Stimulated activated CD4-positive, alpha-beta T cell treated with anti-CD3 and anti-CD28 coated beads, Interleukin-12 subunit alpha, Interleukin-12 subunit beta, amount 100 ng/mL, for 48 hours (primary cell): ENCODE results near the gene MRPS12.
A peak's percentile ranks its signal among the peaks of the same experiment; 100 is the strongest.

ENCODE experiments used
- DNase-seq, 3 donors: peaks; one replicate each; pipeline ENCODE4 v3.0.0-alpha.2; 2020; ENCODE audit warnings: low read depth in 2 of 3, low spot score in 1 of 3

Gene MRPS12

DNA sequence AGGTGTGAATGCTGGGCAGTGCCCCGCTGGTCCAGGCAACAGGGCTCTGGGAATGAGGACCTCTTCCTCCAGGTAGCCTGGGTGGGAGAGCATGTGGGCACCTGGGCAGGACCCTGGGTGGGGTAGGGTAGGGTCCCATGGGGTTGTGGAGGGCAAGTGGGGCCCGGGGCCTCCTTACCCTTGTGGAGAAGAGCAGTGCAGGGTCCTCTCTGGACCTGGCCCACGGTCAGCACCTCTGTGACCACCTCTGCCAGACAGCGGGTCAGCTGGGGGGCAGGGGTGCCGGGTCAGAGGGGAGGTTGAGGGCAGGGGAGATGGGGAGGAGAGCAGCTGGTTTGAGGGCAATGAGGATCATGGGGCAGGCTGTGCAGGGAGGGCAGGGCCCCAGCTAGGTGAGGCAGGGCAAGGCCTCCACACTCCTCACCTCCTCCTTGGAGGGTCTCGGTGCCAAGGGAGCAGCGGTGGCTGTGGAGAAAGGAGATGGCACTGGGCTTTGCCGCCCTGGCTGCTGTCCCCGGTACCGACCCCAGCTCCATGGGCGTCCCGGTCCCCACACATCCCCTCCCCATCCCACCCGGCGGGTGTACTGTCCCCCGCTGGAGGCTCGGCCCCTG, 19.2 kb upstream of the MRPS12 start:
- no peak for DNase-seq

DNA sequence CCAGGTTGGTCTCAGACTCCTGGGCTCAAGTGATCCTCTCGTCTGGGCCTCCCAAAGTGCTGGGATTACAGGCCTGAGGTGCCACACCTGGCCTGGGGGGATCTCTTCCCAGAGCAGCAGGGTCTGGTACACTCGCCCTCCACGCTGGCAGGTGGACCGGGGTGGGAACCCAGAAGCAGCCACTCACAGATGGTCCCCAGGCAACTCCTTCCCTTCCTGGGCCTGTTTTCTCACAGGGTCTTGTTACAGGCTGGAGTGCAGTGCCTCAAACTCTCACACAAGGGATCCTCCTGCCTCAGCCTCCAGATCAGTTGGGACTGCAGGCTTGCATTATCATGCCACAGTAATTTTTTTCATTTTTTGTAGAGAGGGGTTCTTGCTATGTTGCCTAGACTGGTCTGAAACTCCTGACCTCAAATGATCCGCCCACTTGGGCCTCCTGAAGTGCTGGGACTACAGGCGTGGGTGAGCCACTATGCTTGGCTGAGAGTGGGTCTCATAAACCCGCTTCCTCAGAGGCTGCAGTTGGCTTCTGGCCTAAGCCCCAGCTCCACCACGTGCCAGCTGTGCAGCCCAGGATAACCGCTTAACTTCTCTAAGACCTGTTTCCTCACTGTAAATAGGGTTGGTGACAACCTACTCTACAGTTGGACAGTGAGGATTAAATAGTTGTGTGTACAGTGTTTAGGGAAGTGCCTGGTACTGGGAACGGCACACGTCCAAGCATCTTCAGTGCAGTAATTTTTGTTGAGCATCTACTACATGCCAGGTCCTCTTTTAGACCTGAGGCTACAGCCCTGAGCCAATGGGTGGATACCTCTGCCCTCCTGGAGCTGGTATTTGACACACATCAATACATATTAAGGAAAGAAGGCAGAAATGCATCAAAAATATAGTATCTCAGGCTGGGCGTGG, 17.9 kb upstream of the MRPS12 start:
- no peak for DNase-seq

DNA sequence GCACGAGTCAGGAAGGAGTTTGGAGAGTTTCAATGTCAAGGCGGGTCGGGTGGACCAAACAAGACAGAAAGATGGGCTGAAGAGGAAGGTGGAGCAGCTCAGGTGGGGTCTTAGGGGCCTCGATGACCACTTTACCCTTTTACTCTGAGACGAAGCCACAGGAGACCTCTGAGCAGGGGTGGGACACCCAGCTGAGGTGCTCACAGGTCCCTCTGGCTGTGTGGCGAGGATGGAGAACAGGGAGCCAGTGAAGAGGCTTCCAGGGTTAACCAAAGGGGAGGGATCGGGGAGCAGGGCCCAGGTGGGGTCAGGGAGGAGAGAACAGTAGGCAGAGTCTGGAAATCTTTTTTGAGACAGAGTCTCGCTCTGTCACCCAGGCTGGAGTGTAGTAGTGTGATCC, 16.8 kb upstream of the MRPS12 start:
- DNase-seq: no peak

DNA sequence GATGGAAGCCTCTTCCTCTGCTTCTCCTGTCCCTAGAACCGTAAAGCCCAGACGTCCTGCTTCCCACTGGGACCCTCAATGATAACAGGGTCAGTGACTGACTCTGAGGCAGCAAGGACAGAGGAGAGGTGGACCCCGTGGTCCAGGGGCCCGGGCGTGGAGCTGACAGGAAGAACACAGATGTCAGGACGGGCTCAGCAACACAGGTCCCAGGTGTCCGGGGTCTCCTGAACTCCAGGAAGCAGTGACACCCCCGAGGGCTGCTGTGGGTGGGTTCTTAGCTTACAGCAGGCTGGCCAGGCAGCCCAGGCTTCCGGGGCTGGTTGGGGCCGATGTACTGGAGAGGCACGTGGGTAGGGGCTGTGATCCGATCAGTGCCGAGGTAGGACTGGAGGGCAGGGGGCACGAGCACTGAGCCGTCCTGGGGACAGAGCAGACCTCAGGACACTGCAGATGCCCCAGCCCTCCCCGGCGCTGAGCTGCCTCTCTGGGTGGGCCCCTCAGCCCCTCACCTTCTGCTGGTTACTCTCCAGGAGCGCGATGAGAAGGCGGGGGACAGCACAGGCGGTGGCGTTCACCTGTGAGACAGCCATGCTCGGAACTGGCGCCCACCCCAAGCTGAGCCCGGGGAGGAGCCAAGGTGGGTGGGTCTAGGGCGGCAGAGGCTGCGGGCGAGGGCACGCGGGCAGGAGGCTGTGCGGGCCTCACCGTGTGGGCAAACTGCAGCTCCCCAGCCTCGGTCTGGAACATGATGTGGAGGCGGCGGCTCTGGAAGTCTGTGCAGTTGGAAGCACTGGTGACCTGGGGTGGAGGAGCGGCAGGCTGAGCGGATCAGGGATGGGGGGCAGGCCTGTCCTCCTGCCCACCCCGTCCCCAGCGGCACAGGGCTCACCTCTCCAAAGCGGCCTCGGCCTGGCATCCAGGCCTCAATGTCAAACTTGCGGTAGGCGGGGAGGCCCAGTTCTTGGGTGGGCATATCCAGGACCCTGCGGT, 15.1 kb upstream of the MRPS12 start:
- no peak for DNase-seq

DNA sequence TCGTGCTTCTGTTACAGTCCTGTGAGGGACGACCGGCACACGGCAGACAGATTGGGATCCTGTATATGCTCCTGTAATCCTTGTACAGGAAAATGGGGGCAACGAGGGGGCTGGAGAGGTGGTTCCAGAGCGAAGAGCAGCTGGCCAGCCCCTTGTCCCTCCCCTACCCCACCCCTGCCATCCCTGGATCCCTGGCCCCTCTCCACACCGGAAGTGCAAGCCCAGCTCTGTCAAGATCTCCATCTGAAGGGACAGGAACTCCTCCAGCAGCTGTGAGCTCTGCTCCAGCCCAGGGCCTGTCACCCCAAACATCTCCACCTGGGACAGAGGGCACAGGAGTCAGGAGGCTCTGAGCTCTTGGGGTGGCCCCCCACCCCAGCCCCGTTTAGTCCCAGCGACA, 13.2 kb upstream of the MRPS12 start:
- no peak for DNase-seq

DNA sequence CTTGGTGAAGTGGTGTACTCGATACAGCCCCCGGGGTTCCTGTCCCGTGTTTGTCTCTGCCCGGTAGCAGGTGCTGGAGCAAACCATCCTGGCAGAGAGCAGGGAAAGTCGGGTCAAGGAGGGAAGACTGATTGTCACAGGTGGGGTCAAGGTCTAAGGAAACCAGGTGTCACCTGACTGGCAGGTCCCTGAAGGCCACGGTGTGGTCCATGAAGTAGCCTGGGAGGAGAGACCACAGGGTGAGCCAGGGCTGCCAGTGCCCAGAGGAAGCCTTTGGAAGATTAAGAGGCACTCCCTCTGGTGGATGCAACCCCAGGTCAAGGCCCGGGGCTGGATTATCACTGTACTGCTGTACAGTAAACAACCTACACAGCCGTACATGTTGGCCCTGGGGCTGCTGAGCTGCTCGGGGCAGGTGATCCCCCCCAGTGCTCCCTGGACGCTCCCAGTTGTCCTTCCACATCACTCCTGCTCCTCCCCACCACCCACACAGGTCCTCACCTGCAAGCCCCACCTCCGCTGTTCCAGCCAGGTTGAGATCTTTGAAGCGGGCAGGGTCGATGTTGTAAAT, 12.7 kb upstream of the MRPS12 start:
- no peak for DNase-seq

DNA sequence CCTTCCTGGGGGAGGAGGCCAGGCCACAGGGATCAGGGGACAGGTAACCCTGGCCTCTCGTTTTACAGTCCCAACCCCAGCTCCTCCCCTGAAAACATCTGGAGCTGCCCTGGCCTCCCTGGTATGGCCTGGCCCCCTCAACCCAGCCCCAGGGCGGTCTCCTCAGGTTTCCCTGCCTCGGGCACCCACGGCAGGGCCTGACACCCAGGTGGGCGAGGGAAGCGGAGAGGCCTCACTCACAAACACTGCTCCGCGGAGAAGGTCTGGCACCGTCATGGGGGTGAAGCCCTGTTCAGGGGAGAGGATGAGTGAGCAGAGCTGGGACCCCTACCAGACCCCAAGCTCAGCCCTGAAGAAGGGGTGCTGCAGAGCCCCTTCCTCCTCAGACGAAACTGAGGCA, 12.2 kb upstream of the MRPS12 start:
- DNase-seq: no peak

DNA sequence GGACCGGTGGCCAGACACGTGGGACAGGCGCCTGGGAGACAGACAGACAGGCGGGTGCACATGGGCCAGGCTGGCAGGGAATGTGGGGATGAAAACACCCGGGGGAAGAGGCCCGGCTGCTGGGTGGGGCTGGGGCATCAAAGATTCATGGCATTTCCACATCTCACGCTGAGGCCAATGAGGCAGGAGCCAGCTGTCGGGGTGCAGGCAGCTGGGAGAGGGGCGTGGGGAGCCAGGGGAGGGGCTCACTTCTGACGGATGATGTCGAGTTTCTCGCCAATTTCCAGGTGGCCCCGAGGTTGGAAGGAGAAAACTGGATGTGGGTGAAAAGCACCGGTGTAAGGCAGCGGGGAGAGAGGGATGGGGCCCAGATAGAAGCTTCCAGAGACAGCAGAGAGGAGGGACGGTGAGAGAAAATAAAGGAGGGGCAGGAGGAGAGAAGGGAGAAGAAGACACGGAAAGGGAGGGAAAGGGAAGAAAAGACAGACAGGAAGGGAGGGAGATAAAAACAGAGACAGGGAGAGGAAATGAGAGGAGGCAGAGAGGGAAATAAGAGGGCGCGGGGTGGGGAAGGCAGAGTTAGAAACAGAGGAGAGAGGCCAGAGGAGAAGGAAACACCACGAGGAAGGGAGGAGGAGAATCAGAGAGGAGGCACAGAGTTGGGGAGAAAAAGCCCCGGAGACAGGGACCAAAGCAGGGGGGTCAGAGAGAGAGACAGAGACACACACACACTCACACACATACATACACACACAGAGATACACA, 10.7 kb upstream of the MRPS12 start:
- DNase-seq: no peak

DNA sequence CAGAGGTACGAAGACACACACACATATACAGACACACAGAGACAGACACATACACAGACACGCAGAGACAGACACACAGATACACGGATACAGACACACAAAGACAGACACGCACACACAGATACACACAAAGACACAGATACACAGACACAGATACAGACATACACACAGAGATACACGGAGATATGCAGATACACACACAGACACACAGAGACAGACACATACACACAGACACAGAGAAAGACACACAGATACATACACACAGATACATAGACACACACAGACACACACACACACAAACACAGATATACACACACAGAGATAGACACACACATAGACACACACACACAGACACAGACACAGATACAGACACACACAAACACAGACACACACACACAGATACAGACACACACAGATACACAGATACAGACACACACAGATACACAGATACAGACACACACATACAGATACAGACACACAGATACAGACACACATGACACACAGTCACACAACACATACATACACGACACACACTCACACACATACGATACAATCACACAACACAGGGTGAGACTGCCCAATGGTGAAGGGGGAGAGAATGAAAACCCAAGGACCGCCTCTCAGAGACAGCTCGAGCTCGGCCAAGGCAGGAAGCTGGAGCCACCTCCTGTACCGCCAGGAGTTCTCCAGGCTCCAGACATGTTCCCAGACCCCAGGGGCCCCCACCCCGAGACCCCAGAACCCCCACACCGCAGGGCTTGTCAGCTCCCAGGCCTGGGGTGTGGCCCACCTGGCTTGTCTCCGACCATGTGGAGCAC, 9.9 kb upstream of the MRPS12 start:
- DNase-seq: no peak

DNA sequence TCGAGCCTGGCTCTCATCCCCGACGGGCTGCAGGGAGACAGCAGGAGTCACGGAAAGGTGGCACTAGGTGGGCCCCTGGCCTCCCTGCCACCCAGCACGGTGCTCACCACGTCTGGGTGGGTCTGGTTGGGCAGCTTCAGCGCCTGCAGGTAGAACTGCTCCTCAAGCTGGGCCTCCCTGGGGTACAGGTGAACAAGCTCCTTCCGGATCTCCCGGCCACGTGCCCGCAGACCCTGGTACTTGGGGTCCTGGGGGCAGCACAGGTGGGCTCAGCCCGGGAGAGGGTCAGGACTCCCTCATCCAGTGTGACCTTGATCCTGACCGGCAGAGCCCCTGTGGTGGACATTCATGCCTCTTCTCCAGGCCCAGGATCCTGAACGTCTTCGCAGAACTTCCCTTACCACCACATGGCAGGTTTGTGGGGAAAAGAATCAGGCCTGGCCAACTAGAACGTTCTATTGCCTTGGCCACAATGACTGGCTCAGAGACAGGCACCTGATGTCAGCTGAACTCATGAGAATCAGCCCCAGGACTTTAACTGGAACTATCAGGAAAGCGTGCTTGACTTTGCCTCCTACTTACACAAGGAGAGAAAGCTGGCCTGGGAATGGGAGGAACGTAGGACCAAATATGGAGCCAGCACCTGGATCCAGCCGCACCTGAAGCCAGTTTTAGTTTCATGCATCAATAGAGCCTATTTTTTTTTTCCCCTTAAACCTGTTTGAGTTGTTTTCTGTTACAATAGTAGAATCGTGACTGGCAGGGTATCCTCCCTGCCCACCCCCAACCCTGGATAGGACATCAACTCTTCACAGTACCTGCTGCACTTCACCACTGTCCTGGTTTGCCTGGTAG, 9.1 kb upstream of the MRPS12 start:
- DNase-seq: no peak

DNA sequence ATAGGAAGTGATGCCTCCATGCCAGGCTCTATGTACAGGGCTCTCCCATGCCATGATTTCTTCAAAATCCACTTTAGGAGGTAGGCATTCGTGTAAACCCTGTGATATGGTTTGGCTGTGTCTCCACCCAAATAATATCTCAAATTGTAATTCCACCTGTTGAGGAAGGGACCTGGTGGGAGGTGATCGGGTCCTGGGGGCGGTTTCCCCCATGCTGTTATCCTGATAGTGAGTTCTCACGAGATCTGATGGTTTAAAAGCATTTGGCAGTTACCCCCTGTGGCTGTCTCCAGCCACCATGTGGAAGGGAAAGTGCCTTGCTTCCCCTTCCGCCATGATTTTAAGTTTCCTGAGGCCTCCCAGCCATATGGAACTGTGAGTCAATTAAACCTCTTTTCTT, 8.3 kb upstream of the MRPS12 start:
- DNase-seq: no peak

DNA sequence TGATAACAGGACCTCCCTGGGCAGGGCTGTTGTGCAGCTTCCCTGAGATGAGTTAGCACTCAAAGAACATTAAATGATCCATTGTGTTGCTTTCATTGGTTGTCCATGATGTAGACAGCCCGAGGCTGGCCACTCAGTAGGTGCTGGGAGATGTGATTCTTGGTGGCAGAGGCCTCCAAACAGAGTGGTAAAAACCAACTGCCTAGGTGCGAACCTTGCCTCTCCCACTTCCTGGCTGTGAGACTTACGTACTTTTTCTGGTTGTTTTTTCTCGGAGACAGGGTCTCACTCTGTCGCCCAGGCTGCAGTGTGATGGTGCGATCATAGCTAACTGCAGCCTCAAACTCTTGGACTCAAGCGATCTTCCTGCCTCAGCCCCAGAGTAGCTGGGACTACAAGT, 6.4 kb upstream of the MRPS12 start:
- no peak for DNase-seq

DNA sequence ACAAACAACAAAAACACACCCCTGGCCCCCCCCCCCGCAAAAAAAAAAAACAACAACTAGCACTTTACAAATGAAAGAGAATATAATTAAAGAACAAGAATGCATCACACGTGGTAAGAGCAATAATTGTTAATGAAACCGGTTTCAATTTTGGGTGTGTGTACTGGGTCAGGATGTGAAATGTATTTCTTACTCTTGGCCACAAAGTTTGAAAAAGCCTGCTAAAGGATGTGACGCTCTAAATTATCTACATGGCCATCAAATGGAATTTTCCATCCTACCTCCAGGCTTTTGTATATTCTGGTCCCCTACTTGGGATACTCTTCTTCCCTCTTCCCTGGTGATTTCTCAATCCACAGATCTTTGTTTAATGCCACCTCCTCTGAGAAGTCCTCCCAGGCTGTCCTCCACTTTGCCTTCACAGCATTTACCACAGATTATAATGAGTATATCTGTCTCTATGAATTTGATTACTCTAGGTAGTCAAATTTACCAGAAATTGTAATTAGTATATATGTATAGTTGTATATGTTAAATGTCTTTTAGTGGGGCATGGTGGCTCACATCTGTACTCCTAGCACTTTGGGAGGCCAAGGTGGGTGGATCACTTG, 2.2 kb upstream of the MRPS12 start:
- no peak for DNase-seq

DNA sequence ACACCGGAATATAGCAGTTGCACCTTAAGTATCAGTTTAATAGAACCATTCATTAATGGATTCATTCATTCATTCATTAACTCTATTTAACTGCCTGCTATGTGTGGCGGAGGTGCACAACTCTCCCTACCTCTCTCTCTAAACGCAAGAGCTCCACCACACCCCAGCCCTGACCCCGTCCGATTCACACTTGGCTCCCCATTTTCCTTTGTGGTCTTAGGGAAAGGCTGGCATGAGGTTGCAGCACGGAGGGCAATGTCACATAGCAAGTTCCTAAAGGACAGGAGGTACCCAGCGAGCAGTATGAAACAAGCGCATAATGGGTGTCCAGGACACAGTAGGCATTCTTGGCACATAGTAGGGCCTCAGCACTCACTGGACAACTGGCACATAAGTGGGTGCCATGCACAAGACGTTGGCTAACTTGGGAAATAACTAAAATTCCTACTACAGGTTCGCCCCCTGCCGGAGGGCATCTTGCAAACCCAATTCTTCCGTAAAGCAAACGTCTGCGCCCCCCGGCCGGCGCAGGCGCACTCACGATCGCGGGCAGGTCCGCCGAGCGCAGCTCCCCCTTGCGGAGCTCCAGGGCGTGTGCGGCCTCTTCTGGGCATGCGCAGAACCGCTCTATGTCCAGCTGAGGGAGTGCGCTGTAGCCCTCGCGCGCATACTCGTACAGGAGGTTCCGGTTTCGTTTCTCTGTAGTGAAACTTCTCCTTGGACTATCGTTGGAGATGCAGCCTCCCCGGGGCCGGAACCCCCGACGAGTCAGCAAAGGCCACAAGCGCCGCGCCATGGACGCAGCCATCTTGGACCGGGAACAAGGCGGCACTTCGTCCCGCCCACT, 592 bp upstream of the MRPS12 start, which contains the start of gene SARS2:
TSS of gene SARS2 (minus strand) at position 835 of the 847 bp plus-strand sequence. CDS start at position 808, 27 bp downstream.
- peak in 2 of 3 donors; percentile 83 to 85 for DNase-seq

DNA sequence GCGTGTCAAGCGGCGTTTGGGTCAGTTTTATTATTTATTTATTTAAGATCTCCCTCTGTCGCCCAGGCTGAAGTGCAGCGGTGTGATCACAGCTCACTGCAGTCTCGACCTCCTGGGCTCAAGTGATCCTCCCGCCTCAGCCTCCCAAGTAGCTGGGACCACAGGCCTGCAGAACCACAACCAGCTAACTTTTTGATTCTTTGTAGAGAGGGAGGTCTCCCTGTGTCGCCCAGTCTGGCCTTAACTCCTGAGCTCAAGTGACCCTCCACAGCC, 713 bp downstream of the MRPS12 start:
- DNase-seq: no peak

DNA sequence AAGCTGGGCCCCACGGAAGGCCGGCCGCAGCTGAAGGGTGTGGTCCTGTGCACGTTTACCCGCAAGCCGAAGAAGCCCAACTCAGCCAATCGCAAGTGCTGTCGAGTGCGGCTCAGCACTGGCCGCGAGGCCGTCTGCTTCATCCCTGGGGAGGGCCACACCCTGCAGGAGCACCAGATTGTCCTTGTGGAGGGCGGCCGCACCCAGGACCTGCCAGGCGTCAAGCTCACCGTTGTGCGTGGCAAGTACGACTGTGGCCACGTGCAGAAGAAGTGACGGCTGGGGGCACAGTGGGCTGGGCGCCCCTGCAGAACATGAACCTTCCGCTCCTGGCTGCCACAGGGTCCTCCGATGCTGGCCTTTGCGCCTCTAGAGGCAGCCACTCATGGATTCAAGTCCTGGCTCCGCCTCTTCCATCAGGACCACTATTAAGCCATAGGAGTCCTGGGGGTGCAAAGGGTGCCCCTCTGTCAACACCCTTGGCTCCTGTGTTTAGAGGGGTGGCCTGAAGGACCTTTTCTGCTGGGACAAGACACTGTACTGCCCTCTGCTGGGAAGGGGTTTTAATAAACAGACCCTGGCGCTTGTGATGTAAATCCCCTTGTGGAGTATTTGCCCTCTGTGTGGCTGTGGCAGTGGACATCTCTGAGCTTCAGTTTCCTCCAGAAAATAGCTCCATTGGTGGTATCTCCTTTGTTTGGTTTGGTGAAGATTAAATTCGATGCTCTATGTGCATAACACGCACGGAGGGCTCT, 1.9 kb downstream of the MRPS12 start:
- peak in 1 of 3 donors; percentile 48 for DNase-seq

DNA sequence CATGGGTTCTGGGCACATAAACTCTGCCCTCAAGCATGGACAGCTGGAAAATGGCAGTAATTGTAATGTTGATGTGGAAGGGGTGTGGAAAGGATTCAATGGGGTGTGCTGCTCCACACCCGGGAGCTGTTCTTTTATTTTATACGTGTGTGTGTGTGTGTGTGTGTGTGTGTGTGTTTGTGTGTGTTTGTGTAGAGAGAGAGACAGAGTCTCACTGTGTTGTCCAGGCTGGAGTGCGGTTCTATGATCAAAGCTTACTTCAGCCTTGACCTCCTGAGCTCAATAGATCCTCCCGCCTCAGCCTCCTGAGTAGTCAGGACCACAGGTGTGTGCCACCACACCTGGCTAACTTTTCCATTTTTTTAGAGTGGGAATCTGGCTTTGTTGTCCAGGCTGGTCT, 2.8 kb downstream of the MRPS12 start:
- no peak for DNase-seq
